ENCODE results near the gene SAFB. TPM values are rescaled to one million over a fixed set of nuclear protein-coding genes. Genes with fewer than 3 reads are reported as not detected.

Gene SAFB
- polyA plus RNA-seq, 1 donor from 2014 or later: 89.8 TPM

- no peaks in the 10 kb centered on the region for H3K9me3 ChIP-seq (ENCODE audit: low read length)
- no peaks in the 10 kb centered on the region for H4K20me1 ChIP-seq (ENCODE audit: insufficient read depth)
- peak overlapping the region; percentile 83 for H3K9ac ChIP-seq (ENCODE audit: low read length)
- no peaks in the 10 kb centered on the region for H3K9me2 ChIP-seq (ENCODE audit: insufficient read depth, low read length)
- H3F3A ChIP-seq (ENCODE audit: insufficient read depth, low read length, poor library complexity, severe bottlenecking): no peaks in the 10 kb centered on the region
- no peak for TF ChIP-seq EP300 (conservative IDR thresholded peaks at IDR 0.05; ENCODE audit: poor library complexity, severe bottlenecking)
- no peak for TF ChIP-seq TAF1 (IDR thresholded peaks at IDR 0.05; ENCODE audit: low read depth)
- TF ChIP-seq RAD21 (conservative IDR thresholded peaks at IDR 0.05): no peak
- no peak for TF ChIP-seq CTCF (IDR thresholded peaks at IDR 0.05; ENCODE audit: poor library complexity, severe bottlenecking)
- TF ChIP-seq REST (IDR thresholded peaks at IDR 0.05; ENCODE audit: borderline replicate concordance): no peak
- no peak for TF ChIP-seq POLR2AphosphoS5 (IDR thresholded peaks at IDR 0.05)
- TF ChIP-seq SMC3 (conservative IDR thresholded peaks at IDR 0.05; ENCODE audit: poor library complexity): no peak
- no peak for TF ChIP-seq EZH2 (IDR thresholded peaks at IDR 0.05; ENCODE audit: borderline replicate concordance, insufficient read depth, low read length, poor library complexity, severe bottlenecking)
- TF ChIP-seq MXI1 (conservative IDR thresholded peaks at IDR 0.05; ENCODE audit: poor library complexity, severe bottlenecking): no peak
- peak overlapping the region; percentile 75 for H3K27ac ChIP-seq (ENCODE audit: low read length)
- no peaks in the 10 kb centered on the region for H3K36me3 ChIP-seq (ENCODE audit: insufficient read depth, low read length)
- H3K4me3 ChIP-seq (ENCODE audit: low read length): peak overlapping the region; percentile 84
- no peaks in the 10 kb centered on the region for H3K27me3 ChIP-seq (ENCODE audit: insufficient read depth, low read depth, low read length)
- peak overlapping the region; percentile 88 for H3K4me2 ChIP-seq (ENCODE audit: low read length)
- peaks cover 19% of the 10 kb centered on the region for H3K79me2 ChIP-seq (replicated peaks; ENCODE audit: insufficient read depth, low read length)
- H2AFZ ChIP-seq (ENCODE audit: low read depth, low read length): no peak overlapping the region
Observed at GRCh38 chr19:5682107-5682482, 59.2 kb downstream of the SAFB start.

- Histone ChIP-seq H3K9me3 (ENCODE audit: low read length) (no peaks in the 10 kb centered on the region), H3K4me2 (ENCODE audit: low read length) (no peak overlapping the region), H3F3A (ENCODE audit: insufficient read depth, low read length, poor library complexity, severe bottlenecking) (no peaks in the 10 kb centered on the region), H4K20me1 (ENCODE audit: insufficient read depth) (no peaks in the 10 kb centered on the region), H3K9me2 (ENCODE audit: insufficient read depth, low read length) (no peaks in the 10 kb centered on the region), H3K9ac (ENCODE audit: low read length) (no peak overlapping the region), H3K27ac (ENCODE audit: low read length) (no peak overlapping the region), H3K79me2 (replicated peaks; ENCODE audit: insufficient read depth, low read length) (peaks cover 19% of the 10 kb centered on the region), H2AFZ (ENCODE audit: low read depth, low read length) (no peak overlapping the region), H3K36me3 (ENCODE audit: insufficient read depth, low read length) (no peaks in the 10 kb centered on the region), H3K27me3 (ENCODE audit: insufficient read depth, low read depth, low read length) (no peaks in the 10 kb centered on the region), H3K4me3 (ENCODE audit: low read length) (no peak overlapping the region)
- TF ChIP-seq MXI1 (conservative IDR thresholded peaks at IDR 0.05; ENCODE audit: poor library complexity, severe bottlenecking) (no peak), POLR2AphosphoS5 (IDR thresholded peaks at IDR 0.05) (no peak), REST (IDR thresholded peaks at IDR 0.05; ENCODE audit: borderline replicate concordance) (no peak), RAD21 (conservative IDR thresholded peaks at IDR 0.05) (no peak), EZH2 (IDR thresholded peaks at IDR 0.05; ENCODE audit: borderline replicate concordance, insufficient read depth, low read length, poor library complexity, severe bottlenecking) (no peak), EP300 (conservative IDR thresholded peaks at IDR 0.05; ENCODE audit: poor library complexity, severe bottlenecking) (no peak), CTCF (IDR thresholded peaks at IDR 0.05; ENCODE audit: poor library complexity, severe bottlenecking) (no peak), SMC3 (conservative IDR thresholded peaks at IDR 0.05; ENCODE audit: poor library complexity) (no peak), TAF1 (IDR thresholded peaks at IDR 0.05; ENCODE audit: low read depth) (no peak)
Observed at GRCh38 chr19:5683177-5683886, 60.4 kb downstream of the SAFB start.
